Endothelial cell of umbilical vein (primary cell): ENCODE results near the gene SLC6A6. TPM values are rescaled to one million over a fixed set of nuclear protein-coding genes. Genes with fewer than 3 reads are reported as not detected.

Experiments used
- BruUV-seq: library from RNA; stranded (reverse); fragments of 400-500 nt; replicated peaks from 2 replicates; lab custom pipeline; 2021; lab: Mats Ljungman, UMichigan
- CTCF ChIA-PET: fragments of 300-600, 350-600 bp; sonication (Branson Sonifier 250); formaldehyde crosslinking; loops from one replicate; lab custom pipeline; 2021; ENCODE audit warnings: antibody characterized with exemption, inconsistent platforms; lab: Charles Lee
- POLR2A ChIA-PET: fragments of 300-600, 350-600 bp; sonication (Branson Sonifier 250); formaldehyde crosslinking; loops from one replicate; lab custom pipeline; 2021; ENCODE audit warnings: antibody characterized with exemption, inconsistent platforms; lab: Charles Lee
- DNase-seq: peaks from one replicate; pipeline ENCODE4 v3.0.0-alpha.2; 2011; ENCODE audit warnings: low read depth, low spot score
- FAIRE-seq: peaks from 2 replicates; lab custom pipeline; 2011; peaks lifted over from hg19 to GRCh38; lab: Jason Lieb, UNC
- H2AFZ ChIP-seq: 2 replicates; pipeline ENCODE4 v1.6.0; 2012; ENCODE audit warnings: low read depth, low read length, control low read depth, inconsistent platforms
- H3K27ac ChIP-seq: 2 replicates; pipeline ENCODE4 v1.5.1; 2011; ENCODE audit warnings: low read depth, mild to moderate bottlenecking, control low read depth, low read length, moderate library complexity; ENCODE audit not compliant: insufficient read depth
- H3K27me3 ChIP-seq, 2 experiments: 2 replicates each; pipeline versions ENCODE4 v1.6.0 to v1.6.1; 2011; ENCODE audit warnings: low read length in 2 of 2, mixed read lengths in 1 of 2; ENCODE audit not compliant: control insufficient read depth in 2 of 2, insufficient read depth in 2 of 2
- H3K36me3 ChIP-seq, 2 experiments: 2 replicates in 1 of 2; 3 replicates in 1 of 2; pipeline ENCODE4 v1.5.1; 2011; ENCODE audit warnings: low read length in 2 of 2, mild to moderate bottlenecking in 1 of 2, moderate library complexity in 1 of 2; ENCODE audit not compliant: control insufficient read depth in 2 of 2, insufficient read depth in 2 of 2; ENCODE audit errors: extremely low read depth in 1 of 2
- H3K4me1 ChIP-seq: 3 replicates; pipeline ENCODE4 v1.5.1; 2011; ENCODE audit warnings: mild to moderate bottlenecking, low read length; ENCODE audit not compliant: control insufficient read depth, insufficient read depth; ENCODE audit errors: extremely low read depth
- H3K4me2 ChIP-seq: 2 replicates; pipeline ENCODE4 v1.6.1; 2011; ENCODE audit warnings: low read length, control low read depth, mixed read lengths; ENCODE audit not compliant: insufficient read depth
- H3K4me3 ChIP-seq, 3 experiments: fragments of 200-600 bp in 1 of 3; sonication (generic), shearing (Covaris generic) in 1 of 3; replicated peaks in 1 of 3; 2 replicates each; pipeline ENCODE4 v1.5.1; 2011 to 2016; ENCODE audit warnings: control low read depth in 3 of 3, low read length in 3 of 3, mild to moderate bottlenecking in 2 of 3, inconsistent platforms in 1 of 3, low read depth in 1 of 3, moderate library complexity in 1 of 3; ENCODE audit not compliant: insufficient read depth in 1 of 3
- H3K79me2 ChIP-seq: 2 replicates; pipeline ENCODE4 v1.6.0; 2012; ENCODE audit warnings: low read length, inconsistent platforms; ENCODE audit not compliant: control insufficient read depth, insufficient read depth
- H3K9ac ChIP-seq: replicated peaks from 2 replicates; pipeline ENCODE3; 2011; ENCODE audit warnings: low read length, control low read depth; ENCODE audit not compliant: insufficient read depth; ENCODE audit errors: extremely low read depth
- H3K9me1 ChIP-seq: replicated peaks from 3 replicates; pipeline ENCODE4 v1.6.0; 2011; ENCODE audit warnings: mild to moderate bottlenecking, low read length; ENCODE audit not compliant: control insufficient read depth, insufficient read depth; ENCODE audit errors: extremely low read depth
- H3K9me3 ChIP-seq: replicated peaks from 2 replicates; pipeline ENCODE4 v1.5.1; 2012; ENCODE audit warnings: low read length, inconsistent platforms; ENCODE audit not compliant: control insufficient read depth, insufficient read depth
- H4K20me1 ChIP-seq: replicated peaks from 2 replicates; pipeline ENCODE3; 2011; ENCODE audit warnings: mild to moderate bottlenecking, low read length; ENCODE audit not compliant: control insufficient read depth, insufficient read depth; ENCODE audit errors: extremely low read depth
- FOS ChIP-seq: IDR thresholded peaks from 2 replicates; pipeline ENCODE4 v1.6.1; 2011; ENCODE audit warnings: mild to moderate bottlenecking, low read length, moderate library complexity, borderline replicate concordance; ENCODE audit not compliant: insufficient read depth
- JUN ChIP-seq: IDR thresholded peaks from 2 replicates; pipeline ENCODE4 v1.6.1; 2011; ENCODE audit warnings: borderline replicate concordance, low read depth; ENCODE audit not compliant: insufficient read length, insufficient read depth
- POLR2AphosphoS5 ChIP-seq: IDR thresholded peaks from 2 replicates; pipeline ENCODE4 v1.6.1; 2012; ENCODE audit warnings: low read depth, mild to moderate bottlenecking, control low read depth, low read length, moderate library complexity; ENCODE audit not compliant: insufficient read depth
- dilution Hi-C: fragments of 300-500 bp; cut with MboI; formaldehyde crosslinking; loops from one replicate; pipeline ENCODE4 v1.15.0; 2019; ENCODE audit warnings: low sequenced_read_pairs; ENCODE audit not compliant: extremely low pct_ligation_motif_present
- intact Hi-C: fragments of 100-400 bp; cut with micrococcal nuclease; formaldehyde crosslinking; loops from one replicate; pipeline ENCODE4 v1.10.0; 2022
- polyA plus RNA-seq, 4 experiments: library from polyadenylated mRNA; depleted of rRNA in 3 of 4; stranded (reverse) in 3 of 4; unstranded in 1 of 4; fragments of >200 nt; gene quantifications; 2 replicates each; pipeline versions ENCODE4 v1.2.1 to v1.2.3, GENCODE V29; 2011 to 2012; ENCODE audit warnings: missing spikeins in 1 of 4
- total RNA-seq: library from RNA; stranded (reverse); gene quantifications from 2 replicates; pipeline ENCODE4 v1.2.3, GENCODE V29; 2021
- TF ChIP-seq, protein P1 (sequence below), 2 donors: IDR thresholded peaks; 1 replicate in 1 of 2; 2 replicates in 1 of 2; pipeline ENCODE4 v1.5.1; 2011; ENCODE audit warnings: low read length in 2 of 2, mild to moderate bottlenecking in 2 of 2, moderate library complexity in 2 of 2, control low read depth in 1 of 2, inconsistent platforms in 1 of 2, low read depth in 1 of 2; ENCODE audit not compliant: insufficient read depth in 1 of 2; ENCODE audit errors: extremely low read depth in 1 of 2

Gene SLC6A6
- total and polyA plus RNA-seq, 2 donors (not counting 3 experiments of a cell fraction or from before 2014, with no cell fraction given): 25.7 to 38.0 TPM

GRCh38 chr3:14490831-14491230 is 88.4 kb downstream of the SLC6A6 start:
- no peak overlapping the region for H3K4me2 ChIP-seq
- ChIA-PET CTCF (interaction anchor here (0.9 kb wide), 1 partner anchor 287 kb away, joined by 3 read pairs; no protein-coding TSS in a partner anchor), POLR2A (no interaction called here)
- no peak for TF ChIP-seq JUN
- TF ChIP-seq POLR2AphosphoS5: no peak
- no peak for TF ChIP-seq FOS
- TF ChIP-seq, protein P1, sequence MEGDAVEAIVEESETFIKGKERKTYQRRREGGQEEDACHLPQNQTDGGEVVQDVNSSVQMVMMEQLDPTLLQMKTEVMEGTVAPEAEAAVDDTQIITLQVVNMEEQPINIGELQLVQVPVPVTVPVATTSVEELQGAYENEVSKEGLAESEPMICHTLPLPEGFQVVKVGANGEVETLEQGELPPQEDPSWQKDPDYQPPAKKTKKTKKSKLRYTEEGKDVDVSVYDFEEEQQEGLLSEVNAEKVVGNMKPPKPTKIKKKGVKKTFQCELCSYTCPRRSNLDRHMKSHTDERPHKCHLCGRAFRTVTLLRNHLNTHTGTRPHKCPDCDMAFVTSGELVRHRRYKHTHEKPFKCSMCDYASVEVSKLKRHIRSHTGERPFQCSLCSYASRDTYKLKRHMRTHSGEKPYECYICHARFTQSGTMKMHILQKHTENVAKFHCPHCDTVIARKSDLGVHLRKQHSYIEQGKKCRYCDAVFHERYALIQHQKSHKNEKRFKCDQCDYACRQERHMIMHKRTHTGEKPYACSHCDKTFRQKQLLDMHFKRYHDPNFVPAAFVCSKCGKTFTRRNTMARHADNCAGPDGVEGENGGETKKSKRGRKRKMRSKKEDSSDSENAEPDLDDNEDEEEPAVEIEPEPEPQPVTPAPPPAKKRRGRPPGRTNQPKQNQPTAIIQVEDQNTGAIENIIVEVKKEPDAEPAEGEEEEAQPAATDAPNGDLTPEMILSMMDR (IDR thresholded peaks at IDR 0.05; ENCODE audit: extremely low read depth in 1 of 2, insufficient read depth in 1 of 2, low read depth in 1 of 2, low read length in 2 of 2): no peak
- H4K20me1 ChIP-seq: no peaks in the 10 kb centered on the region
- dilution Hi-C loops (no loop called here), intact Hi-C loops (no loop called here)
- H3K9me3 ChIP-seq: no peaks in the 10 kb centered on the region
- H3K36me3 ChIP-seq: peaks cover 0 to 2% of the 10 kb centered on the region in 2 experiments
- no peaks in the 10 kb centered on the region for H3K9me1 ChIP-seq
- H3K4me3 ChIP-seq: no peak overlapping the region
- no peaks in the 10 kb centered on the region for H3K4me1 ChIP-seq
- DNase-seq (no peak), FAIRE-seq (no peak)
- H3K27ac ChIP-seq: no peak overlapping the region
- no peaks in the 10 kb centered on the region for H3K79me2 ChIP-seq
- BruUV-seq: no TSS peak
- H3K9ac ChIP-seq: no peak overlapping the region
- H2AFZ ChIP-seq: no peak overlapping the region
- H3K27me3 ChIP-seq: no peaks in the 10 kb centered on the region
